GM19468 (cell line): ENCODE measurements around the gene CD40LG.

ENCODE experiments used
- ATAC-seq: cut with Tn5 transposase; IDR thresholded peaks from one replicate; pipeline ENCODE4 v1.9.1; 2021; ENCODE audit warnings: mild to moderate bottlenecking, moderate library complexity, moderate number of reproducible peaks; ENCODE audit not compliant: unreplicated experiment; ENCODE audit errors: extremely low read depth

Gene CD40LG

DNA sequence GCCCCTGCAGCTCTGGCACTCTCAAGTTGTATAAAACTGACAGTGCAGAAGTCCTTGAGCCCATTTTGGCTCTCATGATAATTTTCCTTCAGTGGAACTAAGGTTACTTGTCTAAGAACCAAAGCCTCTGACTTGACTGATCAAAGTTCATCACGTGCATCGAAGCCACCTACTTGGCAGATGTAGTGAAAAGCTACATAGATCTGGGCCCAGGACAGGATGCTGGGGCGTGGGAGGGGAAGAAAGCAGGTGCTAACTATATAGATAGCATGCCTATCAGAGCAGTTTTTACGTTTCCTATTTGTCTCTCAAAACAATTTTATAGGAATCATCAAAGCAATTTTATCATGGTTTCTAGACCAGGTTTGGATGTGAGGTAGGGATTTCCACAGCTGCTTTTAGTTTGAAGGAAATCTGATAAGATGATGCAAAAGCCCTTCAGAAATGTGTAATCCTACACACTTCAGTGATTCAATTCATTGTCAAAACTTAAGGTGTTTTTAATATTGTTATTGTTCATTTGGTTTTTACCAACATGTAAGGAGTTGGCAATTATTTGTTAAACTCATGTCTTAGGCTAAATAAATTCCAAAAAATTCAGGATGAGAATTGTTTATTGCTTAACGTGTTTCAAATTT, 1.2 kb upstream of the CD40LG start:
- no peak for ATAC-seq

DNA sequence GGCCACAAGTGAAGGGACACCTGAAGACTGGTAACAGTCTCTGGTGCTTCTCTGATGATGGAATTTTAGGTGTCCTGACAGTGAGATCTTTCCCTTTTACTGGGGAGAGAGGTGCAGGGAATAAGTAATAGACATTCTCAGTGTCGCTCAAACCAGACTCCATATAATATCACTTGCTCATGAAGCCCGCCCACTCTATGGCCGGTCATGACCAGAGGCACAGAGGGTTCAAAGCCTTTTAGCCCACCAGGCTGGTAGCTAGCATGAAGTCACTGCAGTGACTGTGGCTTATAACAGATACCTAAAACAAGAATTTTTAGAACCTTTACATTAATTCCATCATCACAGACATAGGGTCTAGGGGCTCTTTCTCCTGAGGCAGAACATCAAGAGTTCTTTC, 2.9 kb downstream of the CD40LG start:
- ATAC-seq: no peak

DNA sequence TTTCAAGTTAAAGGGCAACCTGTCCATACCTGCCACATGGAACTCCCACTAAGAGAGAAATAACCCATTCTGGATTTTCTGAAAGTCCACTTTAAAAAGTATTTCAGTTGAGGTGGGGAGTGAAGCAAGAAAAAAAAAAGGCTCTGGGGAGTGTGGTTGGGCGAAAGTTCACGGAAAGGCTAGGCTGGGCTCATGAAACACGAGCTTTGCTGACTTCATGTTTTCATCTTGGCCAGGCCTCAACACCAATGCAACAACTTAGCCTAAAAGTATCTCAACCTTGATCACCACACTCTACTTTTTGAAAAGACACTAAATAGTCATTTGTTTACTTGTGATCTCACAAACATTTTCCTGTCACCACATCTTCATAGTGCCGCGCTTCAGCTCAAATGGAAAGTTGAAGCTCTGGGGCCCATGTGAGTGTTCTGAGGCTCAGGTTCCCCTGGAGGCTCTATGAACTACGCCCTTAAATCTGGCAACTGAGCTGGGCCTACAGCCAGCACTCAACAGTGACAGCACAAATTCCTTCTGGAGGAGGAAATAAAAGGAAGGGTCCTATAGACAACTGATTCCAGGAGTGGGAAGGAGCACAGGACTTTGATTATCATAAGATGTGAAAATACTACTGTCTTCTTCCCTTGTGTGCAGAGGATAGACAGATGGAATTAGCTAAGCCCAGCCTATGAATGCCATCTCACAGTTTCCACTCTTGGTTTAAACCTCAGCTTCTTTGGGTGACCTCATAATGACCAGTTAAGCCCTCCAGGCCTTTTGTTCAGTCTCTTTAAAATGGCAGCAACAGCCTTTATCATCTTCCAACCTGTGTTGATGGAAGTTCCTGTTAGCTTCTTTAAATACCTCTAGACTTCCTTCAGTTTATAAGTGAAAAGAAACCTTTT, 5.1 kb downstream of the CD40LG start:
- no peak for ATAC-seq

DNA sequence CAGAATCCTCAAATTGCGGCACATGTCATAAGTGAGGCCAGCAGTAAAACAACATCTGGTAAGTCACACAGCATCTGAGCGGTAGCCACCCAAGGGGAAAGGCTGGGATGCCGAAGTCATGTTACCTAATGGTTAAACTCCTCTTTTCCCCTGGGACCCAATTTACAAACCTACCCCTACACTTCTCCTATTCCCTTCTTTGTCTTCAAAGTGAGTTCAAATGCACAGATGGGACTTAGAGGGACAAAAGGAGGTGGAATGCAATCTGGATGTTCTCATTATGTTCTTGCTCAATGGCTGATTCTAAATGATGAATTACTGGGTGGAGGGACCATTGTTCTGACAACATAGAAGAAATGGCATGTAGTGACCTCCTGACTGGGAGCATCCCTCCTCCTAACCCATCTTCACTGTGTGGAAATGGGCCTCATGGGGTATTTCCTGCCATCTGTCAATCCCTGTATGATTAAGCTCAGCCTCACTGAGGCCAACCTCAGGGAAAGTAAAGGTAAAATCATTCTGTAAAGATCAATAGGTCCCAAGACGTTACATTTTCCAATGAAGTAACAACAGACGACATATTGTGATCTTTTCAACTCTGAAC, 8.5 kb downstream of the CD40LG start:
- no peak for ATAC-seq

DNA sequence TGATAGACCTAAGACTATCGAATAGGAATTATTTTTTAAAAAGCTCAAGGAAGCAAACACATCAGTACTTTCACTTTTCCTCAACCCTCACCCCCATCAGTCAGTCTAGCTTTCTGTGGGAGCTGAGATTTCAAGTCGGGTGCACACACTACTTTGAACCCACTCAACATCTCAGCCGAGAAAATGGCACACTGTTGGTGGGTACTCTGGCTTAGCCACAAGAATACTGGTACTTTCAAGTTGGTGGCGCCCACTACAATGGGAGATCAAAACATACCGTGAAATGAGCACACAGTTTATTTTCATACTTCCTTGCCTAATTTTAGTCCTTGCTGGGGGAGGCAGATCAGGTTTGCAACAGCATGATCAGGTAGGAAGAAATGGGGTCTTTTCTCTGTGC, 10.2 kb downstream of the CD40LG start:
- no peak for ATAC-seq

DNA sequence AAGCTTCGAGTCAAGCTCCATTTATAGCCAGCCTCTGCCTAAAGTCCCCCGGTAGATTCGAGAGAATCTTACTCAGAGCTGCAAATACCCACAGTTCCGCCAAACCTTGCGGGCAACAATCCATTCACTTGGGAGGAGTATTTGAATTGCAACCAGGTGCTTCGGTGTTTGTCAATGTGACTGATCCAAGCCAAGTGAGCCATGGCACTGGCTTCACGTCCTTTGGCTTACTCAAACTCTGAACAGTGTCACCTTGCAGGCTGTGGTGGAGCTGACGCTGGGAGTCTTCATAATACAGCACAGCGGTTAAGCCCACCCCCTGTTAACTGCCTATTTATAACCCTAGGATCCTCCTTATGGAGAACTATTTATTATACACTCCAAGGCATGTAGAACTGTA, 11.2 kb downstream of the CD40LG start:
- no peak for ATAC-seq

DNA sequence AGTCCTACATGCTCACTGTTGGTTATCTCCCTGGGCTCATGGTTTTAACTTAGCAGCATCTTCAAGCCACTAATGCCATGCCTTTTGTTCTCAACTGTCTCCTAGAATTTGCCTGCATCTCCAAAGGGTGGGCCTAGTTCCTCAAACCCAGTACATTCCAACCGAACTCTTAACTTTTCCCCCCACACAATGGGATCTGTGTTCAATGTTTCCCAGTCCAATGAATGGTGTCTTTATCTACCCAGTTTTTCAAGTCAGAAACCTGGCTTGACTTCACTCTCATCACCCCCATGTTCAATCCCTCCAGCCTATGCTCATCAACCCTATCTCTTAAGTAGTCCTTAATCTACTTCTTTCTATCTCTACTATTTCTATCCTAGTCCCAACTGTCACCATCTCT, 12.9 kb downstream of the CD40LG start:
- no peak for ATAC-seq

DNA sequence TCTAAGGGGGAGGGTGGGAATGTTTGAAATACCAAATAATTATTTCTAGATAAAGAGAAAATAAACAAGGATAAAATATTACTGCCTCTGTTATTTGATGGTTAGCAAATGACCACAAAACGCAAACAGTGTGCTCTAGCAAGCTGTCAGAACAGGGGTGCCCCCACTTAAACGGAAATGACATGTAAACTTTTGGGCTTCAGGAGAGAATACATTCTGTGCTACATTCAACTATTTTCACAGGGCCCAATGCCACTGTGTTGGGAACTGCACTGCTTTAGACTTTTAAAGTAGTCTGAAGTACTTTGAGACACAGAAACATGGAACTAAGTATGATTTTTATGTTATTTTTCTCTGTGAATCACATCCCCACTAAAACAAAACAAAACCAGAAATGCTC, 14.1 kb downstream of the CD40LG start:
- ATAC-seq: no peak

DNA sequence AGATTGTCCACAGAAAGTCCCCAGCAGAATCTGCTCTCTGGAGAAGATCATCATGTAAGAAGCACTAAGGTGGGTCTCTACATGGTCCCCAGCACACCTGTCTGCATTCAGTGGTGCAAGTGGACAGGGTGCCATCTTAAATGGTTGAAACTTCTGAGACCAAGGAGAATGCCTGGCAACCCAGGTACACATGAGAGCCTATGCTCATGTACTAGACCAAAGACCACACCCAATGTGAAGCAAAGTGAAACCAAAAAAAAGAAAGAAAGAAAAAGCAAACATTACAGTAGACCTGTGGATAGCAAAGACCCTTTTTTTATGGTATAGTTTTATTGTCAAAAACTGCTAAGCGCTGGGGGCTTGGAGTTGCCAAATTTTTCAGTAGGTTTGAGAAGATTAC, 15.0 kb downstream of the CD40LG start:
- ATAC-seq: no peak

DNA sequence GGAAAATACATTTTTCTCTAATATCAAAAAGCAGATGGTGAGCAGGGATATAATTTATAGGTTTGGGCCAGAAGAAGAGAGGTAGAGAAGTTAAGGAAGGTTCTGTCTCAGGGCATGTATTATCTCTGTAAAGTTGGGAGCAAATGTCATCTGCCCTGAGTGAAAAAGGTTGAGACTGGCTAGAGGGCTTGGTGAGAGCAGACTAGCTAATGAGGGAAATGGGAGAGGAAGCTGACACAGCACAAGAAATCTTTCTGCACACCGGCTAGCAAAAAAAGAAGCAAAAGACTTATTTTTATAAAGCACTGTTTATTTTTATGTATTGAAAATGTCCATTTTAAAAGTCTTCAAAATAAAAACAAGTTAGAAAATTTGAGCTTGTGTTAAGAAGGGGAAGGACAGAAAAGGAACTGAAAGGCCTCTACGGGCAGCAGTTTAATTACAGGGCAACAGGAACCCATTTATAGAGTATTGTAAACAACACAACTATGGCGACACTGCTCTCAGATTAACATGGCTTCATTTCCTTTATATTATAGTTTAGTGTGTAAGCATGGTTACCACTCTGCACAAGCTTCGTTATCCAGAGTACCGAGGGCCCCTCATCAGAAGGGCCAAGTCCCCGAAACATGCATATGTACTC, 17.4 kb downstream of the CD40LG start:
- no peak for ATAC-seq

DNA sequence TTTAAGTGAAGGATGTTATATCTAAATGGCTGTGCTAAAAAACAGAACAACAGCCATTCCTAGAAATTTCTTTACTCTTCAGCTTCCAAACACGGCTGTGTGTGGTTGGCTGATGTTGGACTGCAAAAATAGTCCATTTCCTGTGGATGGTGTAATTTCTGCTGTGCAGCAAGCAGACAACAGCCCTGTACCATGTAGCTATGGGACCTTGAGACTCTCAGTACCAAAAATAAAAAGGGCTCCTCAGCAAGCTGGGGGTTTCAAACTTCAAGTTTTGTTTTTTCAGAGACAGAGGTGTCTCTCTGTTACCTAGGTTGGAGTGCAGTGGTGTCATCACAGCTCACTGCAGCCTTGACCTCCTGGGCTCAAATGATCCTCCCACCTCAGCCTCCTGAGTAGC, 18.1 kb downstream of the CD40LG start:
- ATAC-seq: no peak

DNA sequence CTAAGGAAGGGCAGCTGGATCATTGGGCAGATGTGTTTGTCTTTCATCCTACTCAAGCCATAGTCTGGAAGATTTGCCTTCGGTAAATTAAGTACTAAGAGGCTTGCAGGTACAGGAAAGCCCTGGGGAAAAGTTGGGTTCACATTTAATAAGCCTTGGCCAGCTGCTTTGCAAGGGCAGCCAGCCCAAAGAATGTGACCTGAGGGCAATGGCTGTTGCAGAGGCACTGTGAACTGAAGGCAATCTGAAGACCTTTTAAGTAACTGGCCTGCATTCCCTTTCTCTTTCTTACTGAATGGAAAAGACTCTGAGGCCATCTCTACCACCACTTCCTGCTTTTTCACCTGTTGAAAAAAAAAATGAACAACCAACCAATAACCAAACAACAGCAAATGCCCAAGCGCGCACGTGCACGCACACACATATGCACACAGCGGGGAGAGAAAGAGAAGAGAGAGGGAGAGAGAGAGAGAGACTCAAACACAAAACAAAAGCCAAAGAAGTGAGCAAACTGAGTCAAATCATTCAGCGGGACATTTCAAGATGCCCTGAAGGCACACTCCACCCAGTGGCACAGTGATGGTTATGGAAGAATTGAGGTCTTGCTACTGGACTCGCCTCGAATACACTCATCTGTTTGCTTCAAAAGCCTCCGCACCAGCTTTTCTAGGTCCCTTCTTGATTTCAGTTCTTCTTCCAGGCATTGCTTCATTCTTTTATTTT, 19.6 kb downstream of the CD40LG start:
- no peak for ATAC-seq

DNA sequence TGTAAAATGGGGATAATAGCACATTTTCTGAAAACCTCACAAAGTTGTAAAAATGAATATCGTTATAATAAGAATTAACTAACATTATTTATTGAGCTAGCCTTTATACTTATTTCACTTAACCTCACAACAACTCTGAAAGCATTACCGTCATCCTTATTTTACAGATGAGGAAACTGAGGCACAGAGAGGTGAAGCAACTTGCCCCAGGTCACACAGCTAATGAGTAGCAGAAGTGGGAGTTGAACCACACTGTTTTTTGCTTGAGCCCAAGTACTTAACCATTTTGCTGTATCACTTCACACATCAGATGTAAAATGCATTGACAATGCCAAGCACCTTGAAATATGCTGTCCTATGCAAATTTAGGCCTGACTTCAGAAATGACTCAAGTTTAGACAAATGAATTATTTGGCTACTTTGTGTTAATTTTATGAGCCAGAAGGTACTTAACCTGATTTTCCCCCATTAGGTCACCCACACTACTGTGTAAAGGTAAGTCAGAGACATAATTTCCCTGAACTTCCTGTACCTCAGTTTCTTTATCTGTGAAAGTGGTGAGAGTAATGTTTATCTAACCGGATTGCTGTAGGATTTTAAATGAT, 23.1 kb downstream of the CD40LG start:
- ATAC-seq: no peak

DNA sequence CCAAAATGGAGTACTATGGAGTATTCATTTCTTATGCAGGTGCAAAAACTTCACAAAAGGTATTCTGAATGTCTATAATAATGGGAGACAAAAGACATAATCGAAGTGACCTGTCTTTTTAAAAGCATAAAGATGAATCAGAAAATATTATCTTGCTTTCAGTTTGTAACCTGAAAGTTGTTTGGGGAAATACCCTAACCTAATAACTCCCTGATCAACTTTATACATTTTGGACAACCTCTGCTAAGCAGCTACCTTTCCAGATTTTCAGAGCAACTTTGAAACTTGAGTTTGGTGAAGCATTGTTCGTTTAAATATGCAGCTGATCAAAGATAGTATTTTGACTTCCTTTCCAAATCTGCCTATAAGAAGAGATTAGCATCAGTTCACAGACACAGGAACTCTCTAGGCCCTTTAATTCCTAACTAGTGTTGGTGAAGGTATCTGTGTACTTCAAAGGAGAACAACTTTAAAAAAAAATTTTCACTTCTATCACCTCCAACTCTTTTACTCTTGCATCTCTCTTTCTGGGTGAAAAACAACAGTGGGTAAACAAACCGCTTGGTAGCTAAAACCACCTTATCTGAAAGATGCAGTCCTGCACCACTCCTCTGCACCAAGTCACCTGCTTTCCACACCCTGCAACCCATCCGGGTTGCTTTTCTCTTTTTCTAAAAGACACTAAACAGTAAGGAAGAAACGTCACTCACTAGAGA, 26.5 kb downstream of the CD40LG start:
- ATAC-seq: no peak

DNA sequence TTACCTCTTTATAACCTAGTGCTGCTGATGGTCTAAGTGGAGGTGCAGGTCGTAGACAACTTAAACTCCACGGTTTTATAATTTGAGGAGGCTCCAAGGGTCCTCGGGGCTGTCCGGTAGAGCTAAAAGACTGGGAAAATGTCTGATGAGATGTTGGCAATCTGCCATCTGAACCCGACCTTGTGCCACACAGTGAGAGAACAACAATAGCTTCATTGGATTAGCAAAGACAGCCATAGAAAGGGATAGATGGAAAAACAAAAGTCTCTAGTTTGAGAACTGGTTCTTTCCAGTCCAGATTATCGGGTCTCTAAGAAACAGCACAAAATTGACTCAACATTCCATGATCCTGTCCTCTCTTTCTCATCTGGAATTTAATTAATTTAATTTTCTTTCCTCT, 31.6 kb downstream of the CD40LG start:
- no peak for ATAC-seq

DNA sequence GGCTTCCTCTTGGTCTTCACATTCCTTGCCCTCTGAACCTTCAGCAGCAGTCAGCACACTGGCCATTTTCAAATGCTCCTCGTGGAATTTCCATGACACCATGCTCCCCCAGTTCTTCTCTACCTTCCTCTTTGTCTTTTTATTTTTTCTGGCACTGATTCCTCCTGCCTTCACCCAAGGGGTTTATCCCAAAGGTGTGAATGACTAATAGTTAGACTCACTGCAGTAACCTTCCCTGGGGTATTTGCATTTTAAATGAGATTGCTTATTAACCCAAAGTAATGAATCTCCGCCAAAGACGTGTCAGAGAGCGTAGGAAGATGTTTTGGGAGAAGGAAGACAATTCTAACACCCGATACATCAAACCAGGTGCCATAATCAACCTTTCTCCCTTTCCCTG, 36.2 kb downstream of the CD40LG start:
- ATAC-seq: no peak

DNA sequence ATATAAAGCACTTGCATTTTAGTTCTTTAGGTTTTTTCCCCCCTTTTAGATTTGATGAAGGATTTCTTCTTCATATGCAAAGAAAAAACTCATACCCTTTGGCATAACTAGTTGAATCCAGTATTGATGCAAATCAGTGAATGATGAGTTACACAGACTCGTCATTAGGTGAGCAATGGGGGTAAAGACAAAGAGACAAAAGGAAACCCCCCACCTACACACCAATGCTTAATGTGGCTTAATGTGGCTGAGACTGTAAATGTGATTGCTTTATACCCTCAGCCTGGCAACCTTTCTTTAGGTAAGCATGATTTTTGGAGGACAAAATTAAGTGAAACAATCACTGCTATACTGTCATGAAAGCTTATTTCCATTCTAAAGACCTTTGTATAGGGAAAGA, 39.5 kb downstream of the CD40LG start:
- no peak for ATAC-seq

DNA sequence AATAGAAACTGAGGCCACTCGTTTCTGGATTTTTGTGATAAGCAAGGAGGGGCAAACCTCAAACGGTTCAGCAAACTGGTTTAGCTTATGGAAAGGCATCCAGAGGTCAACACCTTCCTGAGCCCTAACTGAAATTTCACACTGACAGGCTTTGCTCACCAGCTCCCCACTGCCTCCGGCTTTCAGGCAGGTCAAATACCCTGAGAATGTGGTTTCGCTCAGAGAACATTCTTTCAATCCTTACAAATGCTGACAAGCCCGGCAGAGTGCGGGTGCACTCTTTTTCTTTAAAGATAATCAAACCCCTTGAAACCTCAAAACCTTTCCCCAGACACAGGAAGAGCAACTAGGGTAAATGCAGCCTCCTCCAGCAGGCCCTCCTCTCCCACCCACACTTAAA, 41.5 kb downstream of the CD40LG start:
- no peak for ATAC-seq
